ENCODE results near the gene LUC7L3.

LUC7L3 gene

GRCh38 chr17:50749245-50749644 lies 29.8 kb downstream of the LUC7L3 start:
- no peak for DNase-seq (ENCODE audit: low read depth in 3 of 3)

DNA sequence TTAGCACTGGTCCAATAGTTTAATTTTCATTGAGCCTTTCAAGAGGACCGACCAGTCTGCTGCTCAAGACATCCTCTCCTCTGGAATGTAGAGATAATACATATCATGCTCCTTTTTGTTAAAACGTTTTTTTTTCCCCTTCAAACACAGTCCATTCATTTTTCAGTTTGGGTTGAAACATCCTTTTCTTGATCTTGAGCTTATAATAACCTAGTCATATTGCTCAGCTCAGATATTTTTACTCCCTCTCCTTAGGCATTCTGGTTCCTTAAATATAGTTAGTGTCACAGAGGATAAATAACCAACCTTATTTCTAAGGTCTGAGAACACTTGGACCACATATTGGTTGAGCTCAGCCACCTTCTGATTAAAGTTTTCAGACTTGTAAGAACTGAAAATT lies 35.1 kb downstream of the LUC7L3 start:
- no peak for DNase-seq (ENCODE audit: low read depth in 3 of 3)

- DNase-seq (ENCODE audit: low read depth in 3 of 3) = no peak
These were observed 39.1 kb downstream of the LUC7L3 start for GRCh38 chr17:50758524-50758923.

- DNase-seq (ENCODE audit: low read depth in 3 of 3) = no peak
These were observed 39.7 kb downstream of the LUC7L3 start for GRCh38 chr17:50758989-50759544.

- DNase-seq (ENCODE audit: low read depth in 3 of 3) = no peak
These were observed 42.8 kb downstream of the LUC7L3 start for GRCh38 chr17:50762177-50762576.

- DNase-seq (ENCODE audit: low read depth in 3 of 3) = no peak
These were observed 44.5 kb downstream of the LUC7L3 start for GRCh38 chr17:50763716-50764475.

- no peak for DNase-seq (ENCODE audit: low read depth in 3 of 3)
These were observed 45.3 kb downstream of the LUC7L3 start for GRCh38 chr17:50764734-50765149.

GRCh38 chr17:50765454-50766221 lies 46.2 kb downstream of the LUC7L3 start:
- no peak for DNase-seq (ENCODE audit: low read depth in 3 of 3)

DNA sequence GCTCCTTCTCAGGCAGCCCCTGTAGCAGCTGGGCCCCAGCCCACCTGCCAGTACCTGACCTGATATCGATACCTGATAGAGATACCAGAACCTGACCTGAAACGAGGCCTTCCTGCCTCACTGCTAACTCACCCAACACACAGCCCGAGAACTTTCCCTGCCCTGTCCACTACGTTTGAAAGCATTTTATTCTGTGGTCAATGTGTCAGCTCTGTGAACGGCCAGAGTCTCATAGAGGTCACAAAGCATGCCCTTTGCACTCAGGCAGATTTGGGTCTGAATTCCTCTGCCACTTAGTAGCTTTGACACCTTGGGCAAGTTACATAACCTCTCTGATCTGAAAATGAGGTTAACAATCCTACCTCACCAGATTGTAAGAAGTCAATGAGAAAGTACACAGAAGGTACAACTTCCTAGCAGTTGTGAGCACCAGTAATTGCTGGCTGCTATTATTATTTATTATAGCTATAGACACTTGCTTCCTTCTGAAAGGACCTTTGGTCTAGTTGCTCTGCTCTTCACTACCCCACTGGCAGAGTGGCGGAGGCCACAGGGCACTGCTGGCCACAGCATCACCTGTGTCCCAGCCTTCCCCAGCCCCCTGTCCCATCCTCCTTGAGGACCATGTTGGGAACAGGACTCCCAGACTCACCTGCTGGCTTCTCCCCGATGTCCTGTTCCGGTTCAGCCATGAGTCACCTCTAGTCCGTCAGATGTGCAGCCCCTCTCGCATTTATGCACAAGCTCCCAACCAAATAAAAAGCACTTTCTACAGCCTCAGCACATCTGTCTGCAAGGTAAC lies 47.0 kb downstream of the LUC7L3 start:
- DNase-seq (ENCODE audit: low read depth in 3 of 3) = no peak

- no peak for DNase-seq (ENCODE audit: low read depth in 3 of 3)
These were observed 47.6 kb downstream of the LUC7L3 start for GRCh38 chr17:50767030-50767429.

GRCh38 chr17:50767446-50767845 lies 48.0 kb downstream of the LUC7L3 start, which contains the start of gene ANKRD40CL:
Gene ANKRD40CL (minus strand): TSS chr17:50767518. CDS start chr17:50766913, 605 bp downstream.
- no peak for DNase-seq (ENCODE audit: low read depth in 3 of 3)

GRCh38 chr17:50768346-50768761 lies 49.0 kb downstream of the LUC7L3 start:
- DNase-seq (ENCODE audit: low read depth in 3 of 3) = no peak

DNA sequence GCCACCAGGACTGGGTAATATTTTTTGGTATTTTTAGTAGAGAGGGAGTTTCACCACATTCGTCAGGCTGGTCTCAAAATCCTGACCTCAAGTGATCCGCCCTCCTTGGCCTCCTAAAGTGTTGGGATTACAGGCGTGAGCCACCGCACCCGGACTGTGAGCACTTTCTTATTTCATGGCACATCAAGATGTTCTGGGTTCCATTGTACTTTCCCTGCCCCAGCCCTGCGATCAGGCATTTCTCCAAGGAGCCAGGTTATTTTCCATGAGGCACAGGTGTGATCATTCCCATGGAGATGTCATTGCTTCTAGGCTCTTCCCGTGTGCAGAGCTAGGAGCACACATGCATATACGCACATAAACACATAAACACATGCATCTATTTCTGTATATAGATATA lies 50.5 kb downstream of the LUC7L3 start:
- no peak for DNase-seq (ENCODE audit: low read depth in 3 of 3)

- no peak for DNase-seq (ENCODE audit: low read depth in 3 of 3)
These were observed 50.9 kb downstream of the LUC7L3 start for GRCh38 chr17:50770346-50770745.

DNA sequence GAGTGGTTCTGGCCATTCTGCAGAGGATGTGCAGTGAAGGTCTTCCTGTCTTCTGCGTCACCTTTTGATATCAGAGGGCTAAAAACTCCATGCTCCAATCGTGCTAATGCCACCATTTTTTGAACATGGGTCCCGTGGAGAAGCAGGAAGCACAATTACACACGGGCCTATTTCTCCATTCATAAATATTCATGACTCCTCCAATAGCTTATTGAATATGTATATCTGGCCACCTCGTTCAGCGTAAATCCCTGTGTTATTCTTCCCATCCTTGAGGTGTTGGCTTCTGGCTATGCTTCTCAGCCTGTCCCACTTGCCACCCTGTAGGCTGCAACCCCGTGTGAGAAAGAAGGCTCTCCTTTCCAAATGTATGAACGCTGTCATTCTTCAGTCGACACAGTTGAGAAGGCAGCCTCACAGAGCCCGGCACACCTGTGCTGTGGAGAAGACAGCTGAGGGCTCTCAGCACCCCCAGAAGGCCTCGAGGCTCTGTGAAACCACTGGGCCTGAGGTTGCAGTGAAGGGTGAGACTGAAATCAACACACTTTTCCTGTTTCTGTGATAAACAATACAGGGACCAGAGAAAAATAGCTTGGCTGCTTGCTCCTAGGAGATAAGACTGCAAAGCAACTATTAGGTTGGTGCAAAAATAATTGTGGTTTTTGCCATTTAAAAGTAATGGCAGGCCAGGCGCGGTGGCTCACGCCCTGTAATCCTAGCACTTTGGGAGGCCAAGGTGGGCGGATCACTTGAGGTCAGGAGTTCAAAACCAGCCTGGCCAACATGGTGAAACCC lies 52.8 kb downstream of the LUC7L3 start:
- no peak for DNase-seq (ENCODE audit: low read depth in 3 of 3)

- no peak for DNase-seq (ENCODE audit: low read depth in 3 of 3)
These were observed 54.9 kb downstream of the LUC7L3 start for GRCh38 chr17:50774225-50774803.

- no peak for DNase-seq (ENCODE audit: low read depth in 3 of 3)
These were observed 56.5 kb downstream of the LUC7L3 start for GRCh38 chr17:50775926-50776325.

DNA sequence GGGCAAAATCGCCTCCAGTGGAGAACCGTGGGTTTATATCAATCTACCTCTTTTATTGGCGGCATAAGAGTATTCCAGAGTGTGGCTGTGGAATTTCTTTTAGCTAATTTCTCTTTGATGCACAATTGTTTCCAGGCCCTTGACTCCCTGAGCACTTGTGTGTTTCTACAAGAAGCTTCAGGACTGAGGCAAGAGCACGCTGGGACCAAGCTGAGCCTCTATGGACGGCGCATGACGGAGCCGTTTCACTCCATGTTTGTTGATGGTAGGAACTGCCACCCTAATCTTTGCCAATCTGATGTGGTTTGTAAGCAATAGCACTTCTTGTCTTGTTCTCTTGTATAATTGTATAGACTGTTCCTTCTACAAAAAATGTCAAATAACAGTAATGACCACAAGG lies 59.1 kb downstream of the LUC7L3 start:
- DNase-seq (ENCODE audit: low read depth in 3 of 3) = no peak

DNA sequence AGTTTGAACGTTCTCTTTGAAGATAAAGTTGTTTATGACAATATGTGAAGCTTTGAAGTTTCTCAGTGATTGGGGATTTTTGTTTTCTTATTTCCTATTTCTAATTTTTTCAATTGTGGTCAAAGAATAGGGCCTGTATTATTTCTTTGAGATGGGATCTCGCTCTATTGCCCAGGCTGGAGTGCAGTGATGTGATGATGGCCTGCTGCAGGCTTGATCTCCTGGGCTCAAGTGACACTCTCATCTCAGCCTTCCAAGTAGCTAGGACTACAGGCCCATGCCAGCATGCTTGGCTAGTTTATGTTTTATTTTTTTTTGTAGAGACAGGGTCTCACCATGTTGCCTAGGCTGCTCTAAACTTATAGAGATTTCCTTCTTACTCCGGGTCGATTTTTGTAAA lies 59.6 kb downstream of the LUC7L3 start:
- DNase-seq (ENCODE audit: low read depth in 3 of 3) = no peak

GRCh38 chr17:50779747-50780353 lies 60.4 kb downstream of the LUC7L3 start:
- peak in 2 of 3 experiments; percentile 4 to 23 for DNase-seq (ENCODE audit: low read depth in 3 of 3)

Measured in stimulated activated CD4-positive, alpha-beta T cell treated with anti-CD3 and anti-CD28 coated beads, TNF-alpha, amount 100 ng/mL, for 24 hours (primary cell).